Cardiac fibroblast (primary cell): ENCODE data around the gene CCDC88A.

ENCODE experiments used
- DNase-seq, 2 donors: peaks; one replicate each; pipeline versions ENCODE4 v3.0.0 to v3.0.0-alpha.2; 2010; ENCODE audit warnings: low read depth in 2 of 2
- H3K4me3 ChIP-seq, 2 donors: replicated peaks in 1 of 2; 1 replicate in 1 of 2; 2 replicates in 1 of 2; pipeline ENCODE4 v1.5.1; 2011; ENCODE audit warnings: low read depth in 2 of 2, low read length in 2 of 2, mild to moderate bottlenecking in 2 of 2, moderate library complexity in 1 of 2
- TF ChIP-seq, protein P1 (sequence below): IDR thresholded peaks from one replicate; pipeline ENCODE4 v1.5.1; 2011; ENCODE audit warnings: low read depth, mild to moderate bottlenecking, low read length, inconsistent platforms

Gene CCDC88A

GRCh38 chr2:55419679-55420438 is at the start of gene CCDC88A:
CCDC88A (minus strand) TSS chr2:55419856; CDS start chr2:55419079, 777 bp downstream.
- peak; percentile 98 to 100 for DNase-seq
- H3K4me3 ChIP-seq: peak within 1 kb of the TSS; percentile 93 to 96
- TF ChIP-seq, protein P1, sequence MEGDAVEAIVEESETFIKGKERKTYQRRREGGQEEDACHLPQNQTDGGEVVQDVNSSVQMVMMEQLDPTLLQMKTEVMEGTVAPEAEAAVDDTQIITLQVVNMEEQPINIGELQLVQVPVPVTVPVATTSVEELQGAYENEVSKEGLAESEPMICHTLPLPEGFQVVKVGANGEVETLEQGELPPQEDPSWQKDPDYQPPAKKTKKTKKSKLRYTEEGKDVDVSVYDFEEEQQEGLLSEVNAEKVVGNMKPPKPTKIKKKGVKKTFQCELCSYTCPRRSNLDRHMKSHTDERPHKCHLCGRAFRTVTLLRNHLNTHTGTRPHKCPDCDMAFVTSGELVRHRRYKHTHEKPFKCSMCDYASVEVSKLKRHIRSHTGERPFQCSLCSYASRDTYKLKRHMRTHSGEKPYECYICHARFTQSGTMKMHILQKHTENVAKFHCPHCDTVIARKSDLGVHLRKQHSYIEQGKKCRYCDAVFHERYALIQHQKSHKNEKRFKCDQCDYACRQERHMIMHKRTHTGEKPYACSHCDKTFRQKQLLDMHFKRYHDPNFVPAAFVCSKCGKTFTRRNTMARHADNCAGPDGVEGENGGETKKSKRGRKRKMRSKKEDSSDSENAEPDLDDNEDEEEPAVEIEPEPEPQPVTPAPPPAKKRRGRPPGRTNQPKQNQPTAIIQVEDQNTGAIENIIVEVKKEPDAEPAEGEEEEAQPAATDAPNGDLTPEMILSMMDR: peak; percentile 25

GRCh38 chr2:55461679-55462078 is 42.0 kb upstream of the CCDC88A start:
- TF ChIP-seq, protein P1: no peak
- DNase-seq: no peak
- H3K4me3 ChIP-seq: no peak overlapping the region

GRCh38 chr2:55460562-55460961 is 40.9 kb upstream of the CCDC88A start:
- no peak overlapping the region for H3K4me3 ChIP-seq
- DNase-seq: peak; percentile 38 to 47
- TF ChIP-seq, protein P1: no peak

GRCh38 chr2:55459714-55460274 is 40.1 kb upstream of the CCDC88A start:
- no peak overlapping the region for H3K4me3 ChIP-seq
- DNase-seq: no peak
- TF ChIP-seq, protein P1: no peak

GRCh38 chr2:55459279-55459678 is 39.6 kb upstream of the CCDC88A start:
- TF ChIP-seq, protein P1: no peak
- DNase-seq: no peak
- H3K4me3 ChIP-seq: no peak overlapping the region

DNA sequence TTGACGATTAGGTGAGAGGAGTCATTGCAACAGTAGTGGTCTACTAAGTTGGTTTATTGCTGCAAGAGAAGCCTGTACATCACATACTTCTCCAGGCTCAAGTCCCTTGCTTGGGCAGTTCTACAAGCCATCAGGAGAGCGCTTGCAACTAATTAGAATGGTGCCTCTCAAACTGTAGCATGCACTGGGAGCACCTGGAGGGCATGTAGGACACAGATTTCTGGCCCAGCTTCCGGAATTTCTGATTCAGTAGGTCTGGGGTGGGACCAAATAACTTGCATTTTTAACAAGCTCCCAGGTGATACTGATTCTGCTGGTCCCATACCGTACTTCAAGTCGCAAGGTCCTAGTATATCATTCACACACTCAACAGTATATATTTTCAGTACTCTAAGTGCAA is 34.5 kb upstream of the CCDC88A start:
- TF ChIP-seq, protein P1: no peak
- H3K4me3 ChIP-seq: no peak overlapping the region
- no peak for DNase-seq
